GOT3 (cell line): ENCODE results near the gene TRAPPC5.

Experiments
- DNase-seq: peaks from one replicate; lab custom pipeline; 2025; ENCODE audit warnings: mixed read lengths; lab: John Stamatoyannopoulos, UW

TRAPPC5 gene

GRCh38 chr19:7645656-7646425 lies 34.8 kb upstream of the TRAPPC5 start:
- no peak for DNase-seq

- DNase-seq, result no peak
These were observed 34.3 kb upstream of the TRAPPC5 start for GRCh38 chr19:7646426-7646700.

DNA sequence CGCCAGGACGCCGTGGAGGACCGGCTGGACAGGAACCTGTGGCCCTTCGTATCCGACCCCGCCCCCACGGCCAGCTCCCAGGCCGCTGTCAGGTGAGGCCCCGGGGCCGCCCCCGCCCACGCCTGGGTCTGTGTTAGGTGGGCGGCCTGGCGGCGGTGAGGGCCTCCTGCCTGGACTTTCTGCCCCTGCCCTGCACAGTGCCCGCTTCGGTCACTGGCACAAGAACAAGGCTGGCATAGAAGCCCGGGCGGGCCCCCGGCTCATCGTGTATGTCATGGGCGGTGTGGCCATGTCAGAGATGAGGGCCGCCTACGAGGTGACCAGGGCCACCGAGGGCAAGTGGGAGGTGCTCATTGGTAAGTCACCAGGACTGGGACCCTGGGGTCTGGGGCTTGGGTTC lies 33.5 kb upstream of the TRAPPC5 start:
- no peak for DNase-seq

- DNase-seq, result no peak
These were observed 32.2 kb upstream of the TRAPPC5 start for GRCh38 chr19:7648265-7649014.

GRCh38 chr19:7650148-7650547 lies 30.5 kb upstream of the TRAPPC5 start:
- DNase-seq, result no peak

DNA sequence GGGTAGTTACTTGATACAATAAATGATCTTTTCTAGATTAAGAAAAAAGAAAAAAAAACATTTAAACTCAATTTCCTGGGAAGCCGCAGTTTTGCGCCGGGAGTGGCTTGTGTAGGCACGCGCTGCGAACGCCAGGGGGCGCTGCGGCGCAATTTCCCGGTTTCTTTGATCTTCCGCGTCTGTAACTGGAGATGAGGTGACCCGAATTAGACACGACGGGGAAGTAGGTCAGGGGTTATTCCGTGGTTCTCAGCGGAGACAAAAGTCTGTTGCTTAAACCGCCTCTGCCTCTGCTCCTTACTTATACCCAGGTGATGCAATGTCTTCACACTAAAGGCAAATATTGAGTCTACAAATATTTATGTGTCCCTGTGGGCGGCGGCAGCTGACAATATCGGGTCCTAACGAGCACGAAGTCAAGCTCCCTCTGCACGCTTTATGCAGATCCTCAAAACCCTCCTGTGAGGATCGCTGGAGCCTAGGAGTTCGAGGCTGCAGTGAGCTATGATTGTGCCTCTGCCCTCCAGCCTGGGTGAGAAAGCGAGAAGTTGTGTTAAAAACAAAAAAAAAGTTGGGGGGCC lies 28.5 kb upstream of the TRAPPC5 start:
- peak; percentile 55 for DNase-seq

DNA sequence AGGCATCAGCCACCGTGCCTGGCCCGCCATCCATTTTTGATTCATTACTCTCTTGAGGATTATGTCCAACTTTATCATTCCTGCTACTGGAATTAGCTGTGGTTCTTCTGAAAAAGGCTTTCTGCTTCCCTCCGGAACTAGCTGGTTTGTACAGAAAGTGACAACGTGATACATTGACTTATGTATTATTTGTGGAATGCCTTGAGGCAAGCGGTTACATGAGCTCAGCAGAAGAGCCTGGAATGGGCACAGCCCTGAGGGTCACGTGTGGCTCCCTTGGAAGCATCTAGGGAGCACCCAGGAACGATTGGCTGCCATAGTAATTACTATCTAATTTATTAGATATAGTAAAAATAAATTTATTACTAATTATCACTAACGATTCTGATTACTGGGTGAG lies 26.2 kb upstream of the TRAPPC5 start:
- DNase-seq, result no peak

DNA sequence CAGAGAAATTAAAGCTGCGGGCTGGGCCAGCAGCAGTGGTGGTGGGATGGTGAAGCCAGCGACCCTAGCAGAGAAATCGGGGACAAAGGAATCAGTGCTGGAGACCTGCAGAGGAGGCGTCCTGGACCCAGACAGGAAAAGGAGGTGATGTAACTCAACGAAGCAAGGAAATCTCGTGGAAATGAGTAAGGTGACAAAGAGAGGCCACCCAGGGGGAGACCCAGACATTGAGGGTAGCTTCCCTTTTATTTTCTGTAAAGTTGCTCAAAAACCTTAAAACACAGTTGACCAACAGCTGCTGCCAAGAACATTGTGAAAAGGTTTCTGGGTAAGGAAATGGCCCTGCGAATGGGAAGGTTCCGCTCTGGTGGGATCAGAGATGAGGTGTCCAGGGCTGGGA lies 25.1 kb upstream of the TRAPPC5 start:
- no peak for DNase-seq

DNA sequence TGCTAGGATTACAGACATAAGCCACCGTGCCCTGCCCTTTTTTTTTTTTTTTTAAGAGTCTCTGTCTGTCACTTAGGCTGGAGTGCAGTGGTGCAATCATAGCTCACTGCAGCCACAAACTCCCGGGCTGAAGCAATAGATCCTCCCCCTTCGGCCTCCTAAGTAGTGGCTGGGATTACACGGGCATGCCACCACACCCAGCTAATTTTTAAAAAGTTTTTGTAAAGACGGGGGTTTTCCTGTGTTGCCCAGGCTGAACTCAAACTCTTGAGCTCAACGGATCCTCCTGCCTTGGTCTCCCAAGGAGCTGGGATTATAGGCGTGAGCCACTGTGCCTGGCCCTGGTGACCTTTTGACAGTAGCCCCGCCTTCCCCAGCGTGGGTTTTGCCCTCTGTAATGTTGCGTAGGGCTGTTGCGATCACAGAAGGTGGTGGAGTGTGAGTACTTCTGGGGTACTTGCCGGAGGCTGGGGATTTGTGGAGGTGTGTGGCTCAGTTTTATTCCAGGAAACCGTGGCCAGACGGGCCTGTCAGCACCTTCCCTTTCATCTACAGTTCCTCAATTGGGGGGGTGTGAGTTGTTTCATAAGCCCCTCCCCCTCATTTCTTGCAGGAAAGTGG lies 23.4 kb upstream of the TRAPPC5 start:
- no peak for DNase-seq

DNA sequence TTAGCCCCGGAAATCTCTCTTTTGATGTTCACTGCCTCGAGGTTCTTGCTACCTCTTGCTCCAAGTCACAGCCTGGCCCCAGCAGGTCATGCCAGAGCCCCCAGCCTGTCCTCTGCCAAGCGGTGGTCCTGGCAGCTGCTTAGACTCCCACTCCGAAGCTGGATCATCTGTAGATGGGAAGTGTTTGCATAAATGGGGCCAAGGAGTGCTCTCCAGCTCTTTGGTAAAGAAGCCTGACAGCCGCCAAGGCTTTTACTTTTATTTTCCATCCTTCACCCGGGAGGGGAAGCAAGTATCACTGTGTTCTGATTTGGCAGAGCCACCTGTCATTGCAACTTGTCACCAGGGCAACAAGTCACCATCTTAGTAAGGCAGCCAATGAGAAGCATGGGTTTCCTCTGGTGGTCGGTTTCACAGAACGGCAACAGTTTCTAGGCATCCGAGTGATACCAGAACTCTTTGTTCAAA lies 22.4 kb upstream of the TRAPPC5 start:
- no peak for DNase-seq

- no peak for DNase-seq
These were observed 18.7 kb upstream of the TRAPPC5 start for GRCh38 chr19:7661744-7662538.

DNA sequence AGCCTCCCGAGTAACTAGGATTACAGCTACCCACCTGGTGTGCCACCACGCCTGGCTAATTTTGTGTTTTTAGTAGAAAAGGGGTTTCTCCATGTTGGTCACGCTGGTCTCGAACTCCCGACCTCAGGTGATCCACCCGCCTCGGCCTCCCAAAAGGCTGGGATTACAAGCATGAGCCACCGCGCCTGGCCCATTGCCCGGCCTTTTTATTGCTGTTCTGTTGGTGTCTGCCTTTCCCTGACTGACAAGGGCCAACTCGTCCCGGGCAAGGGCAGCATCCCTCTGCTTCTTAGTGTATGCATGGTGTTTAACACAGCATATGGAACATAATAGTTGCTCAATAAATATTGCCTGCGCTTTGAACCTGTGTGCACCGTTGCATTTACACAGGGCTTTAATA lies 18.0 kb upstream of the TRAPPC5 start:
- DNase-seq, result no peak

DNA sequence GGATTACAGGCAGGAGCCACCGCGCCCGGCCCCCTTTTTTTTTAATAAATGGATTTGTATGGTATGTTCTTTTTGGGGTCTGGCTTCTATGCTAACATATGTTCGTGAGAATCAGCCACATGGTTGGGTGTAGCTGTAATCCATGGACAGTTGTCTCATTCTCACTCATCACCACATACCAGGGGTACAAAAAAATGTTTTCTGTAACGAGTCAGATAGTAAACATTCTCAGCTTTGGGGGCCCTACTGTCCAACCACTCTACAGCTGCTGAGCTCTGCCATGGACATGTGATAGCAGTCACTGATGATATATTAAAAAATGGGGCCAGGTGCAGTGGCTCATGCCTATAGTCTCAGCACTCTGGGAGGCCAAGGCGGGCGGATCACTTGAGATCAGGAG lies 16.9 kb upstream of the TRAPPC5 start:
- DNase-seq, result no peak

- no peak for DNase-seq
These were observed 15.6 kb upstream of the TRAPPC5 start for GRCh38 chr19:7665076-7665475.

GRCh38 chr19:7668842-7669241 lies 11.8 kb upstream of the TRAPPC5 start, which contains the start of gene RETN:
TSS of gene RETN (plus strand) at chr19:7669049. CDS start at chr19:7669327, 278 bp downstream.
- no peak for DNase-seq

DNA sequence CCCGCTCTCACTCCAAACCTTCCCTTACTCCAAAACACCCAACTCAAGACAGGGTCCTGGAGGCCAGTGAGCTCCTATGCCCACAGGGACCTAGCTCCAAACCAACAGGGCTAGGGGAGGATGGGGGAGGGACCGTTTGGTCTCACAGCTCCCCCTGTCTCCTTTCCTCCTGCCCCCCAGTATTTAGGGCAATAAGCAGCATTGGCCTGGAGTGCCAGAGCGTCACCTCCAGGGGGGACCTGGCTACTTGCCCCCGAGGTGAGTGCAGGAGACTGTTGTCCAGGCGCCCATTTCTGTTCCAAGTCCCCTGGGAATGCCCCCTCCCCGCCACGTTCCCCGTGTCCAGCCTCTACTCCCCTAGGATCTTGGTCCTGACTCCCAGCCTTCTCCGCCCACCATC lies 11.0 kb upstream of the TRAPPC5 start:
- DNase-seq, result no peak

GRCh38 chr19:7670150-7670783 lies 10.4 kb upstream of the TRAPPC5 start:
- no peak for DNase-seq

DNA sequence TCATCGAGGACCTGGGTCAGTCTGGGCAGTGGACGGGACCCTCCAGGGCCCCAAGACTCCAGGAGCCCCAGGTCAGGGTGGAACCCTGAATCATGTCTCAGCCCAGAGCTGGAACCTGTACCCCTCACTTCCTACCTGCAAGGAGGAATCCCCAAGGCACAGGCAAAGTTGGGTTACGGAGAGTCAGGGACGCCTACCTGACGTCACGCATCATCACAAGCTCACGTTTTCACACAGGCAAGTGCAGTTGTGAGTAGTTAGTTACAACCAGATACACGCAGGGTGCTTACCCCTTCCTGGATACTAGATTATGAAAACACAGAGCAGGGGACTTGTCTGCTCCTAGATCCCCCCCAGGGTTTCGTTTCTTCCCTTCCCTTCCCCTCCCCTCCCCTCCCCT lies 9.8 kb upstream of the TRAPPC5 start:
- DNase-seq, result no peak

DNA sequence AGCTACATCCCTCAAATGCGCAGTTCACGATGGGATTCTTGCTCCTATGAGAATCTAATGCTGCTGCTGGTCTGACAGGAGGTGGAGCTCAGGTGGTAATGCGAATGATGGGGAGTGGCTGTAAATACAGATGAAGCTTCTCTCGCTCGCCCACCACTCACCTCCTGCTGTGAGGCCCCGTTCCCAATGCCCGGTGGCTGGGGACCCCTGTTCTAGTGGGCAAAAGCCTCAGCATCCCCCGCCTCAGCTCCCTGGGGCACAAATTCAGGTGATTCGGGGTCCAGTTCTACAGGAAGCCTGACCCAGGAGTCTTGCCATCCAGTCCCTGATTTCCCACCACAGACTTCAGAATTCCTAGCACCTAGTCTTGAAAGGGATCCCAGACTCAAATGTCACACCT lies 8.1 kb upstream of the TRAPPC5 start:
- no peak for DNase-seq

DNA sequence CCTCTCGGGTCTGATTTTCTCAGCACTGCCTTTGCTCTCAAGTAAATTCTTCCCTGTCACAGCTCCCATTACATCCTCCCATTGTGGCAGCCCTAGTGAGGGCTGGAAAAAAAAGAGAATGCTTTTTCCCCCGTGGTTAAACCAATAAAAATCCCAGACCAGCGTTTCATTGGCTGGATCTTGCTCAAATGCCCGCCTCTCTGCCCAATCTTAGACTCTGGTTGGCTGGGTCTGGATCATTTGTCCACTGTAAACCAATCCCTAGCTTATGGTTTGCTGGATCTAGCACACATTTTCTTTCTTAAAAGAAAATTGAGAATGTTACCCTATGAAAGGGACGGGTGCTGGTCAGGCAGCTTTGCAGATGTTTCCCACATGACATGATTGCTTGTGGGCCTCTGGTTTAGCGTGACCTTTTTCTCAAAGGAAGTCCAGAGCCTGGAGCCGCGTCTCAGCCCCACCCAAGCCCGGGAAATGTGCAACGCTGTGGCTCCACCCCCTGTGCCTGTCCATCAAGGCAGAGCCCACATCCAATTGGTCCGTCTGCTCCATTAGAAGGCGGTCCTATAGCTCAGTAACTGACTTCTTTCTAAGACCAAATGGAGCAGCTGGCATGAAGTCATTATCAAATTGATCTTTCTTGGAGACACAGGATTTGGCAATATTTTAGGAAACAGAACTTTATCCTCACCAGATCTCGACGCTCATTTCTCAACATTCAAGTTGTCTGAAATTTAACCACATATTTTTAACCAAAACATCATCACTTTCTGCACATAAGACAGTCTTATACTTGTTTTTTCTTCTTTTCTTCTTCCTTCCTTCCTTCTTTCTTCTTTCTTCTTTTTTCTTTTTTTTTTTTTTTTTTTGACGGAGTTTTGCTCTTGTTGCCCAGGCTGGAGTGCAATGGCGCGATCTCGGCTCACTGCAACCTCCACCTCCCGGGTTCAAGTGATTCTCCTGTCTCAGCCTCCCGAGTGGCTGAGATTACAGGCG lies 6.3 kb upstream of the TRAPPC5 start:
- no peak for DNase-seq
